Right lung (tissue), 5 donors: ENCODE measurements around the gene LRRC25. TPM values are rescaled to one million over a fixed set of nuclear protein-coding genes. Genes with fewer than 3 reads are reported as not detected.

Experiments
- DNase-seq, 2 donors: peaks; one replicate each; pipeline ENCODE4 v3.0.0-alpha.2; 2013
- polyA plus RNA-seq, 5 donors: library from polyadenylated mRNA; unstranded; fragments of 120-200 nt; gene quantifications; one replicate each; pipeline versions ENCODE4 v1.2.1 to v1.2.3, GENCODE V29; 2013; ENCODE audit warnings: inconsistent platforms in 1 of 5, low replicate concordance in 1 of 5; ENCODE audit not compliant: insufficient read length in 5 of 5, insufficient read depth in 1 of 5

LRRC25 gene
- polyA plus RNA-seq, 5 donors = 0.80 to 2.3 (median 1.6) TPM

- no peak for DNase-seq
Measured at GRCh38 chr19:18425515-18426415, 28.3 kb upstream of the LRRC25 start.

DNA sequence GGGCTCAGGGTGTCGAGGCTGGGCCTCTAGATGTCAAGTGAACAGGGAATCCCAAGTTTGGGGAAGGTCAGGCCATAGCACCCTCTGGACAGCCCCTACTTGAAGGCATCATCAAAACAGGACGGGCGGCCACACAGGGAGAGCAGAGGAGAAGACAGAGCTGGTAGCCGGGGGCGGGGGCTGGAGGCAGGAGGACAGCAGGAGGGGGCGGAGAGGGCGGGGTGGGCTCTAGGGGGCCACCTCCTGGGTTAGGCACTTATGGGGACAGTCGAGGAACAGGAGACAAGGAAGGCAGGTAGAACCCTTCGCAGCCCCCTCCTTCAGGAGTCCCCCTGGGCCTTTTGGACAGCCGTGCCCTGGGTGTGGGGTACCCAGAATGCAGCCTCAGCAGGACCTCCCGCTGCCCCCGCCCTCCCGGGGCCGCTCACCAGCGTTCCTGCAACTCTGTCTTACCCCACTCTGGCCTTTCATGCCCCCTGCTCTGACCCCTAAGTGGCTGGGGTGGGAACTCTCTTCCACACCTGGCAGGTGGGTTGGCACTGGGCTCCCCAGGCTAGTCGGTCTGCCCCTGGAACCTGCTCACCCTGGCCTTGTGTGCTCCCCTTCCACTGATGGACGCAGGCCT, 27.6 kb upstream of the LRRC25 start:
- DNase-seq = no peak

GRCh38 chr19:18424122-18424889, 26.9 kb upstream of the LRRC25 start:
- no peak for DNase-seq

DNA sequence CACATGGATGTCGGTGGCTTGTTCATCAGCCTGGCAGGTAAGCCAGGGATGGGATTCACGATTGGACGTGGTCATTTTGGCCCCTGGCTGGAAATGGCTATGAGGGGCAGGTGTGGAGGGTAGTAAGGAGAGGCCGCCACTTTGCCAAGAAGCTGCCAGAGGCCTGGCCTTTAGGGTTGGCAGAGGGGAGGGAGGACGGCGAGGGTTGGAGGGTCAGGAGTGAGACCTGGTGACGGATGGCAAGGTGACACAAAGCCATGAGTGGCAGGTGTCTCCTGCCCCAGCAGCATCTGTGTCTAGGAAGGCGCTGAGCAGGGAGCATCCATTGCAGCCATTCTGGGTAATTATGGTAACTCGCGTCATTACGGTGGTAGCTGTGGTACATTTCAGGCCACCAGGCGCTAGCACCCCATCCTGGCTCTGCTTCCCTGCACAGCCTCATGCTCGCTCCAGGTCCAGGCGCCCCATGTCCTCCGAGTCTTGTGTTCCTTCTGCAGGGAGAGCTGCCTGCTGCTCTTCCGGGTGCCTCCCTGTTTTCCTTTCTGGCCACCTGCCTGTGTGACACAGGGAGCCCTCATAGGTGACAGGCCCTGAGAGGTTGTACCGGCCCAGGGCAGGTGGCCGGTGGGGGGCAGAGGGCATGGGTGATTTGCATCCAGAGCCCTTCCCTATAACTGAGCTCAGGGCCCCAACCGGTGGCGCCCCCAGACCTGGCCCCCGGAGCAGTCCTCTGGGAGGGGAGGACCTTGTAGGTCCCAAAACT, 26.0 kb upstream of the LRRC25 start:
- DNase-seq = no peak

DNA sequence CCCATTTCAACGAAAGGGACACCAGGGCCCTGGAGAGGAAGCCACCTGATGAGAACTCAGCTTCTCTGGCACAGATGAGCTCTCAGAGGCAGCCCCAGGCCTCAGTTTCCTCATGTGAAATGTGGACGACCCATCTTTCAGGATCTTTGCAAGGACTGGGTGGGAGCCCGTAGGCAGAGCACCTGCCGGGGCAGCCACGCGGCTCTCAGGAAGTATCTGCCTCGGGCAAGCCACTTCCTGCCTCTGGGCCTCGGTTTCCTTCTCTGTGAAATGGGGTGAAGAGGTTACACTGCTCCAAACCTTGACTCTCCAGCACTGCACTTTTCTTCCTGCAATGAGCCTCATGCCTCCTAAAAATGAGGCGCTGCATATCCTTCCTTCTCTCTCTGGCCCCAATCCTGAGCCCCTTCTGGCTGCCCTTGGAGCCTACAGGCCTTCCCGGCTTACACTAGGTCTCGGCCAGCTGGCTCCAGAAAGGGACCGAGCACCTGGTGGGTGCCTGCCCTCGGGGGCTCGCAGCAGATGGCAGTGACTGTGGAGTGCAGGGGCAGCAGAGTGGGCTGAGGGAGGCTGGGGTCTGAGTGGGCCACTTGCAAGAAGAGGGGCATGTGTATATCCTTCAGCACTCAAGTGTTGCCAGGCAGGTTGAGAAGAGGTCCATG, 25.2 kb upstream of the LRRC25 start:
- no peak for DNase-seq

DNA sequence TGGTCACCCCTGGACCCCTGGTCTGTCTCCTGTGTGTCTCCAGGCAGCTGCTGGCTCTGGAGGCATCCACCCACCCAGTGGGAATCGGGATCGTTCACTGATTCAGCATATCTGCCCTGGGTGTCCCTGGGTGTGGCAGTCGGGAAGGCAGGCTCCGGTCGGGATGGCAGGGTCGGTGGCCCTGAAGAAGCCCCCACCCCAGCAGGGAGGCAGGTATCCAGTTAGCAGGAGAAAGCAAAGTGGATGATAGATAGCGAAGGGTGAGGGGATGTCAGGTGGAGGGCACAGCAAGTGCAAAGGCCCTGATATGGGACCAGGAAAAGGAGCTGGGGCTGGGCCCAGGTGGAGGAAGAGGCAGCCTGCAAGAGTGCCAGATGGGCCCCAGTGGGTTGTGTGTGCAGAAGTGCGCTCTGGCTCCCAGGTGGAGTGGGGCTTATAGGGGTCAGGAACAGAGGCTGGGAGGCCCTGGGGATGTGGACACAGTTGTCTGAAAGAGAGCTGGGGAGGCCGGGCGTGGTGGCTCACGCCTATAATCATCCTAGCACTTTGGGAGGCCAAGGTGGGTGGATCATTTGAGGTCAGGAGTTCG, 24.0 kb upstream of the LRRC25 start:
- DNase-seq = no peak

GRCh38 chr19:18420930-18421329, 23.5 kb upstream of the LRRC25 start:
- DNase-seq = no peak

DNA sequence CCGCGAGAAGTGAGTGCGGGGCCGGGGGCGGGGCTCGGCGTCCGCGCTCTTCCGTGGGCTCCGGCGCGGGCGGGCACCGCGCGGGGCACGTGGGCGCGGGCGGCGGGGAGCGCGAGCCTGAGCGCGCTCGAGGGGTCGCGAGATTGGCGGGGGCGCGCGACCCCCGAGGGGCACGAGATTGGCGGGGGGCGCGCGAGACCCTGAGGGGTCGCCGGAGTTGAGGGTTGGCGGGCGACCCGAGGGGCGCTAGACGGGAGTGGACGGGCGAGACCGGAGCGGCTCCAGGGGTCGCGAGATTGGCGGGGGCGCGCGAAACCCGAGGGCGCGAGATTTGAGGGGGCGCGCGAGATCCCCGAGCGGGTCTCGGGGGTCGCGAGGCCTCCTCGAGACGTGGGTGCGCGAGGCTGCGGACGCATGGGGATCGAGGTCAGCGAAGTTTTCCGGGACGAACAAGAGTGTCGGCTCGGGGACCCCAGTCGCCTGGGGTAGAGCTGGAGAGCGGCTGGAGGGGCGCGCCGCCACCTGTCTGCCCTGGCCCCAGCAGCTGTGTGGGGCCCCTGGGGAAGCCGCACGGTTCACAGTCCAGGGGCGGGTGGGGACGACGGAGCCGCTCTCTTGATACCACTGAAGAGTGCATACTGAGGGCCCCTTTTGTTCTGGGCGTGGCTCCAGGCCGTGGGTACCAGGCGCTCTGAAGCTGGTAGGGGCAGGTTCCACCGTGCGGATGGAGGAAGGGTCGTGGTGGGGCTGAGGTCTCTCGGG, 22.5 kb upstream of the LRRC25 start:
- no peak for DNase-seq

DNA sequence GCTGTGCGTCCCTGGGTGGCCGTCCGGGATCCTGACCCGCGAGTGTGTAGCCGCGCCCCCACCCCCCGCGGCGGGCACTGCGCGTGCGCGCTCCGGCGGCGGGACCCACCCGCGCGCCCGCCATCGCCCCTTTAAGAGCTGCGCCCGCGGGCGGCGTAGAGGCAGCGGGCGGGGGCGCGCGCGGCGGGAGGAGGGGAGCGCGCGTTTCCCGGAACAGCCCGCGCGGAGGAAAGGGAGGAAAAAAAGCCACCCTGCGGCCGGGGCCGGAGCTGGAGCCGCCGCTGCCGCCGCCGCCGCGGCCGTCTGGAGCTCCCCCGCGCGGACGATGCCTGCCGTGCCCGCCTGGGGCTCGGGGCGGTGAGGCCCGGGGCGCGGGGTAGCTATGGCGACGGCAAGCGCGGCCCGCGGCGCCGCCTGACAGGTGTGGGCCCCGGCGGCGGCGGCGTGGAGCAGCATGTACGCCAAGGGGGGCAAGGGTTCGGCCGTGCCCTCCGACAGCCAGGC, 21.8 kb upstream of the LRRC25 start, which contains the start of gene SSBP4:
TSS of gene SSBP4 (plus strand) at position 204 of the 504 bp plus-strand sequence. CDS start at position 455, 251 bp downstream.
- peak; percentile 75 to 81 for DNase-seq

- no peak for DNase-seq
Measured at GRCh38 chr19:18418483-18419194, 21.2 kb upstream of the LRRC25 start.

DNA sequence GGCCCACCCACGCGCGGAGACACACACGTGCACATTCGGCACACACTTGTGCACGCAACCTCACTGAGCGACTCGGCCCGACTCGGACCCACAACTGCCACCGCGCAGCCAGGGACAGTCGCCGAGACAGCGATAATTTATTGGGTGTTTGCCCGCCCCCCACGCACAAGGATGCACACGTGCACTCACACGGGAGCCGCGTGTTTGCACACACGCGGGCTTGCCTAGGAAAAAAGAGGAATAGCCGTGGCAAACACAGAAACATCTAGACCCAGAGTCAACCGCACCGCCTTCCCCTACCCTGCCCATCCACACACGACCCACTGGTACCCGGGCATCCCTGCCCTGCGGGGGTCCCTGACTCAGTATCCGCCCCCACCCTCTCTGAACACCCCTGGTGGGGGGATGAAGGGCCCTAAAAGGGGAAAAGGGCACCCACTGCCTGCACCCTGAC, 20.6 kb upstream of the LRRC25 start:
- no peak for DNase-seq

DNA sequence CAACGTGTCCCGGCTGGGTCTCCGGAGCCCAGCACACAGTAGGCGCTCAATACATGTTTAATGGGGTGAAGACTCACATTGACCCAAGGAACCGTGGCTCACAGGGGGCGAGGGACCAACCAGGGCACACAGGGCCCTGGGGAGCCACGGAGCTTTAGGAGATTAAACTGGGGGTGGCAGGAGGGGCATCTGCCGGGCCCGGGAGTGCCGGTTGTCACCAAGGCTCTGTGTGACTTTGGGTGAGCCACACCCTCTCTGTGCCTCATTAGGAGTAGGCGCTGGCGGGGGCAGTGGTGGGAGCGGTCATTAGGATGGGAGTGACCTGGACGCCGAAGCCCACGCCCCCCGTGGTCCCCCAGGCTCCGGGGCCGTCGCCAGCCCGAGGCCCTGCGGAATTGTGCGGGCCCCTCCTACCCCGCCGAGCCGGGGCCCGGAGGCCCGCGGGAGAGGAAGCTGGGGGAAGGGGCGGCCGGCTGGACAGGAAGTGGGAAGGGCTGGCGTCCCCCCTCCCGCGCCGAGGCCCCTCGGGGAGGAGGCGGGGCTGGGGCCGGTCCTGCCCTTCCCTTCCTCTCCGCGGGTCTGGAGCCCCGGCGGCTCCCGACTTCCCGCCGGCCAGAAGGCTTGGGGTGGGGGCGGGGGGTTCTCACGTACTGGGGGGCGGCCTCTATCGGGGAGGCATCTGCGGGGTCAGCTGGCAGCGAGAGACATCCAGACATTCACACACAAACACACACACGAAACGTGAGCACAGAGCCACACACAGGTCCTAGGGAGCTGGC, 20.0 kb upstream of the LRRC25 start:
- peak; percentile 88 to 90 for DNase-seq

- peak; percentile 95 for DNase-seq
Measured at GRCh38 chr19:18416778-18417249, 19.4 kb upstream of the LRRC25 start.

GRCh38 chr19:18415178-18415867, 17.9 kb upstream of the LRRC25 start:
- DNase-seq = peak; percentile 83 to 86

- no peak for DNase-seq
Measured at GRCh38 chr19:18414504-18415177, 17.2 kb upstream of the LRRC25 start.

DNA sequence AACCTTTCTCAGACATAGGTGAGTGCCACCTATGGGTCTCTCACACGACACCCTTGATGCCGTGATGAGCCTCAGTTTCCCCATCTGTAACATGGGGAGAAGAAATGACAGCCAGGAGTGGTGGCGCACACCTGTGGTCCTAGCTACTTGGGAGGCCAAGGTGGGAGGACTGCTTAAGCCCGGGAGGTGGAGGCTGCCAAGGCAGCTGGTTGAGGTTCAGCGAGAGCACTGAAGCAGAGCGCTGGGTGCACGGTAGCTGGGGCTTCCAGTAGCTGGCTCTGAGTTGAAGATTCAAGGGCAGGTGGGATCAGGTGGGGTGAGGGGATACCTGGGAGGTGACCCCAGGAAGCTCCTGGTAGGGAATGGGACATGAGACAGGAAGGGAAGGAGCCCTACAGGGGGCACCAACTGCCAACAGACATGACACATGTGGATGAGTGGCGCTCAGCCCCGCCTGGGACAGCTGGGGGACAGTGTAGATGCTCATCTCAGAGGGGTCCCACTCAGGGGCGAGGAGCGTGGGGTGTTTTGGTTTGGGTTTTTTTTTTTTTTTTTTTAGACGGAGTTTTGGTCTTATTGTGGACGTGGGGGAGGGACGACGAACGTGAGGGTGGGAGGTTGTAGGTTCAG, 15.3 kb upstream of the LRRC25 start:
- DNase-seq = no peak
